GM10847 (cell line): Measurements from ENCODE around the gene ZNF668.

ENCODE experiments used
- POLR2A ChIP-seq: IDR thresholded peaks from 2 replicates; pipeline ENCODE4 v1.6.1; 2011; ENCODE audit not compliant: insufficient read length; ENCODE audit errors: extremely low read depth

The ZNF668 gene

GRCh38 chr16:31061126-31061812 lies 12.8 kb downstream of the ZNF668 start:
- TF ChIP-seq POLR2A = no peak

DNA sequence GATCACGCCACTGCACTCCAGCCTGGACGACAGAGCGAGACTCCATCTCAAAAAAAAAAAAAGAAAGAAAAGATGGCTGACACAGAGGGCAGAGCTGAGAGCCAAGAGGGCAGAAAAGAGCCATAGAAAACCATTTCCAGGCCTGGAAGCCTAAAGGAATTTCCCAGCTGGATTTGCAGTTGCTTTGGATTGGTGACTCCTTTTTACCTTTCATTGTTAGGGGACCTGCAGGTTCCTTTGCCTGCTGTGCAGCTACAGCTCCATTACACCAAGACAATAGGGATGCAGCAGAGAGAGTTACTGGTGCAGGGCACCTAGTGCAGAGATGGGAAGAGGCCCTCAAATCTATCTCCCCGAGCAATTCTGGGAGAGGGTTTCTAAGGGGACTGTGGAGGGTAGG lies 18.4 kb downstream of the ZNF668 start:
- TF ChIP-seq POLR2A = no peak

DNA sequence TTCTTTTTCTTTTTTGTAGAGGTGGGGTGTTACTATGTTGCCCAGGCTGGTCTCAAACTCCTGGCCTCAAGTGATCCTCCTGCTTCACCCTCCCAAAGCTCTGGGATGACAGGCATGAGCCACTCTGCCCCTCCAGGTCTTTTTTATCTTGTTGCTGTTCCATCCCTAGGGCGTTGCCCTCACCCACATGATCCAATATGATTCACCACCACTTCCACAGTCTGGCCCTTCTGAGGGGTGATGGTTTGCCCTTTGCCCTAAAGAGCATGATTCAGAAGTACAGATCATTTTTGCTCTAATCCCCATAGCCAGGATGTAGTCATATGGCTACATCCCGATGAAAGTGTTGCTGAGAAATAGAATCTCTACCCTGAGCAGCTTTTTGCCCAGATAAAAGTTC lies 21.9 kb downstream of the ZNF668 start:
- TF ChIP-seq POLR2A = no peak

GRCh38 chr16:31050280-31051030 lies 23.6 kb downstream of the ZNF668 start:
- no peak for TF ChIP-seq POLR2A

DNA sequence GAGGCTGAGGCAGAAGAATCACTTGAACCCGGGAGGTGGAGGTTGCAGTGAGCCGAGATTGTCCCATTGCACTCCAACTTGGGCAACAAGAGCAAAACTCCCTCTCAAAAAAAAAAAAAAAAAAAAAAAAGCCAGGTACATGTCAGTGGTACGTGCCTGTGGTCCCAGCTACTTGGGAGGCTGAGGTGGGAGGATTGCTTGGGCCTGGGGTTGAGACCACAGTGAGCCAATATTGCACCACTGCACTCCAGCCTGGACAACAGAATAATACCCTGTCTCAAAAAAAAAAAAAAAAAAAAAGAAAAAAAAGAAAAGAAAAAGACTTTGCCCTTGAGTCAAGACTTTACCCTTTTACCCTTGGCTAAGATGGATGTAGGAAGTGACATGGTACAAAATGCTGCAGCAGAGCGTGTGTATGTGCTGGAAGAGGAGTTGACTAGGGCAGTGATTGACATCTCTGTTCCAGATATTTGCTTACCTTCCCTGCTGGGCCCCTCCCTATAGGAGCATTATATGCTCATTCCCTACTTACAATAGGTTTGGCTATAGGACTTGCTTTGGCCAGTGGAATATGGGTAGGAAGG lies 30.1 kb downstream of the ZNF668 start:
- TF ChIP-seq POLR2A = no peak

DNA sequence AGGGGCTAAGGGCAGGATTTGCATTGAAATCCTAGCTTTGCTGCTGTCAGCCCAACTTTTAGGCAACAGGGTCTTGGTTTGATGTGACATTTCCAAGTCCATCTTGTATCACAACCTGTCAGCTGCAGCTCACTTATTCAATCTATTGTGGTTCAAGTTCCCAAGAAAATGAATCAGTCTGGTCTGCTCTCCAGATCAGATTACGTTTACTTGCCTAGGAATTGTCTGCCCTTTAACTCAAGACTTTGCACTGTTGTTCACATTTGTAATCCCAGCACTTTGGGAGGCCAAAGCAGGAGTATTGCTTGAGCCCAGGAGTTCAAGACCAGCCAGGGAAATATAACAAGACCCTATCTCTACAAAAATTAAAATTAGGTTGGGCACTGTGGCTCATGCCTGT lies 30.7 kb downstream of the ZNF668 start:
- no peak for TF ChIP-seq POLR2A

DNA sequence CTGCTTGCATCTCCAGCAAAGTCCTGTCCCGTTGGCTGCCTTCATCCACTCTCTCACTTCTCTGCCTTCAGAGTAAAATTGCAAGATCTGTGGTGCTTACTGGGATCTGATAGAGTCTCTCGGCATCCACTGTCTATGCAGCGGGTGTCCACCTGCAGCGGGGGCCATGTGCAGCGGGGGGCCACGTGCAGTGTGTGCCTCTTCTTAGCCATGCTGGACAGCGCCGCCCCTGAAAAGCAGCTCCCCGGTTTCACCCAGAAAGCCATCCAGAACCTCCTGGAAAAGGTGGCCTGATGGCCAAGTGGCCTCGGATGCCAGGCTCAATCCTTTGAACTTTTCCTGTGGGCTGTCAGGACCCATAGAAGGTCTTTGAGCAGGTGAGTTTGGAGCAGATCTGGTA lies 31.2 kb downstream of the ZNF668 start:
- no peak for TF ChIP-seq POLR2A

DNA sequence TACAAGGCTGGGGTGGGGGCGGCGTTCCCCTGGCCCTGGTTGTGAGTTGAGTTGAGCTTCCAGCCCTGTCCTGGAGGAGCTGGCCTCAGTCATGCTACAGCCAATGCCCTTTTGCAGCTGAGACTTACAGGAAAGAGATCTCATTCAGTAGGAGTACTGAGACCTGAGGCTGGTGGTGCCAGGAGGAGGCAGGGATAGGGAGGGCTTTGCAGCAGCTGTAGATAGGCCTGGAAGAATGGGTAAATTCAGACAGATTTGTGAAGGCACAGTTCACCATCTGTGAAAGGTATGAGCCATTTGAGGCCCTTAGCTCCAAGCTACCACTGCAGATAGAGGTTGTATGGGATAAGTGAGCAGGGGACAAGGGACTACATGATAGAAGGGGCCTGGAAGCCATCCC lies 35.0 kb downstream of the ZNF668 start:
- no peak for TF ChIP-seq POLR2A

DNA sequence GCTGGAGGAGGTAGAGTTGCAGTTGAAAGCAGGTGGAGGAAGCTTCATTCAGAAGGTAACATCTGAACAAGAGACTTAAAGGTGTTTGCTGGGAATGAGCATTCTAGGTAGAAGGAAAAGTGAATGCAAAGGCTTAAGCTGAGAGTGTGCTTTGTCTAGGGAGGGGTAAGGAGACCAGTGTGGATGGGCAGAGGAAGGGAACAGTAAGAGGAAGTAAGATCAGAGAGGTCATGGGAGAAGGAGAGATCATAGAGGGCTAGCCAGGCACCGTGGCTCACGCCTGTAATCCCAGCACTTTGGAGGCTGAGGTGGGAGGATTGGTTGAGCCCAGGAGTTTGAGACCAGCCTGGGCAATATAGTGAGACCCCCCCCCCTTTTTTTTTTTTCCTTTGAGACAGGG lies 37.3 kb downstream of the ZNF668 start:
- TF ChIP-seq POLR2A = no peak

DNA sequence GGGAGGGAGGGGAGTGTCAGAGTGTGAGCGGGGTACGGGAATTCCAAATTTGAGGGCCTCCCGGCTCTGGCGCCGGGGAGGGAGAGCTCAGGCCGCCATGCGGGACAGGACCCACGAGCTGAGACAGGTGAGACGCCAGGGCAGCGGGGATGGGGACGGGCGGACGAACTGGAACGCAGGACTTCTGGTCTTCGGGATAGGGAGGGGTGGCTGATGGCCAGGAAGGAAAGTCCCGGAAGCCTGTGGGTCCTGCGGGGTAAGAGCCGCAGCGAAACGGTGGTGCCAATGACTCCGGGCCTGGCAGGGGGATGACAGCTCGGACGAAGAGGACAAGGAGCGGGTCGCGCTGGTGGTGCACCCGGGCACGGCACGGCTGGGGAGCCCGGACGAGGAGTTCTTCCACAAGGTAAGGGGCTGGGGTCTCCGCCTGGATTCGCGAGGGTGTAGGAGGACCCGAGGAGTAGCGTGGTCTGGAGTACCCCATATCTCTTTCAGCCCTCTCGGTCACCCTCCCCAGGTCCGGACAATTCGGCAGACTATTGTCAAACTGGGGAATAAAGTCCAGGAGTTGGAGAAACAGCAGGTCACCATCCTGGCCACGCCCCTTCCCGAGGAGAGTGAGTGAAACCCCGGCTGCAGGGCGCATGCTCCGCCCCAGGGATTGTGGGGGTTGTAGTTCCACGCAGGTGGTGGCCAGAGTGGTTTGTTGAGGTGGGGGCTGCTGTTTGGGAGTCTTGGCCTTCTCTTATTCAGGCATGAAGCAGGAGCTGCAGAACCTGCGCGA lies 40.1 kb downstream of the ZNF668 start:
- peak; percentile 5 for TF ChIP-seq POLR2A

- no peak for TF ChIP-seq POLR2A
Observed at GRCh38 chr16:31032736-31033708, 41.0 kb downstream of the ZNF668 start, which contains the start of gene STX4. Gene STX4 (plus strand): TSS chr16:31033558. CDS start chr16:31033806, 248 bp downstream.

GRCh38 chr16:31031276-31031675 lies 42.8 kb downstream of the ZNF668 start:
- TF ChIP-seq POLR2A = no peak

DNA sequence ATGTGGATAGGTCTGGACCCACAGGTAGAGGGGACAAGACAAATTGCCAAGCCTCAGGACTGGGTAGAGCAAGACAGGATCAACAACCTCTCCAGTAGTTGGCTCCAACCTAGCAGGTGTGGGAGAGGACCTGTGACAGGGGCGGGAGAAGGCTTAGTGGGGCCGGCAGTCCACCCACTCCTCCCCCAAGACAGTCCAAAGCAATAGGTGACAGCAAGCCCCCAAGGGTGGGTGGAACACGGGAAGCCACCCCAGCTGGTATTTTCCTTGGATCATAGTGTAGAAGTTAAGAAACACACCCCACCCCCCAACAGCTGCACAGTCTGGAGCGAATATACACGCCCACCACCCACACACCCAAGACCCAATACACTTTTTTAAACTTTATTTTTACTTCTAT lies 44.8 kb downstream of the ZNF668 start:
- no peak for TF ChIP-seq POLR2A

- no peak for TF ChIP-seq POLR2A
Observed at GRCh38 chr16:31025339-31025738, 48.7 kb downstream of the ZNF668 start.
